ENCODE data around the gene SPINT1.
"Not testable (repeated sequence)": the region's sequence is repeated elsewhere in the genome, so short reads cannot be mapped to it uniquely, and the experiment has no call there.

Gene SPINT1

GRCh38 chr15:40859206-40859851, 15.5 kb downstream of the SPINT1 start:
- DNase-seq (ENCODE audit: low read depth in 1 of 2, low spot score in 1 of 2), result peak; percentile 68 to 82

- not testable (repeated sequence) for DNase-seq (ENCODE audit: low read depth in 1 of 2, low spot score in 1 of 2)
Measured at GRCh38 chr15:40861147-40861546, 17.3 kb downstream of the SPINT1 start.

- DNase-seq (ENCODE audit: low read depth in 1 of 2, low spot score in 1 of 2), result no peak
Measured at GRCh38 chr15:40863660-40864270, 19.9 kb downstream of the SPINT1 start.

GRCh38 chr15:40867199-40867598, 23.4 kb downstream of the SPINT1 start:
- no peak for DNase-seq (ENCODE audit: low read depth in 1 of 2, low spot score in 1 of 2)

GRCh38 chr15:40869686-40870085, 25.8 kb downstream of the SPINT1 start:
- no peak for DNase-seq (ENCODE audit: low read depth in 1 of 2, low spot score in 1 of 2)

- no peak for DNase-seq (ENCODE audit: low read depth in 1 of 2, low spot score in 1 of 2)
Measured at GRCh38 chr15:40870716-40871115, 26.9 kb downstream of the SPINT1 start.

- DNase-seq (ENCODE audit: low read depth in 1 of 2, low spot score in 1 of 2), result no peak
Measured at GRCh38 chr15:40871749-40872617, 28.1 kb downstream of the SPINT1 start.

GRCh38 chr15:40872791-40873693, 29.2 kb downstream of the SPINT1 start:
- no peak for DNase-seq (ENCODE audit: low read depth in 1 of 2, low spot score in 1 of 2)

- peak in 1 of 2 donors; percentile 33 for DNase-seq (ENCODE audit: low read depth in 1 of 2, low spot score in 1 of 2)
Measured at GRCh38 chr15:40873694-40874561, 30.1 kb downstream of the SPINT1 start, which contains the start of gene RHOV. RHOV (minus strand) TSS chr15:40874234; CDS start chr15:40874139, 95 bp downstream.

GRCh38 chr15:40875991-40876730, 32.3 kb downstream of the SPINT1 start:
- DNase-seq (ENCODE audit: low read depth in 1 of 2, low spot score in 1 of 2), result no peak

- DNase-seq (ENCODE audit: low read depth in 1 of 2, low spot score in 1 of 2), result no peak
Measured at GRCh38 chr15:40877694-40878093, 33.8 kb downstream of the SPINT1 start.

GRCh38 chr15:40878785-40879184, 34.9 kb downstream of the SPINT1 start:
- DNase-seq (ENCODE audit: low read depth in 1 of 2, low spot score in 1 of 2), result peak in 1 of 2 donors; percentile 41

GRCh38 chr15:40879609-40880008, 35.8 kb downstream of the SPINT1 start:
- no peak for DNase-seq (ENCODE audit: low read depth in 1 of 2, low spot score in 1 of 2)

GRCh38 chr15:40881351-40881750, 37.5 kb downstream of the SPINT1 start:
- no peak for DNase-seq (ENCODE audit: low read depth in 1 of 2, low spot score in 1 of 2)

- DNase-seq (ENCODE audit: low read depth in 1 of 2, low spot score in 1 of 2), result no peak
Measured at GRCh38 chr15:40886586-40886985, 42.7 kb downstream of the SPINT1 start.

GRCh38 chr15:40889112-40889511, 45.3 kb downstream of the SPINT1 start:
- DNase-seq (ENCODE audit: low read depth in 1 of 2, low spot score in 1 of 2), result no peak

- no peak for DNase-seq (ENCODE audit: low read depth in 1 of 2, low spot score in 1 of 2)
Measured at GRCh38 chr15:40891138-40891537, 47.3 kb downstream of the SPINT1 start.

- DNase-seq (ENCODE audit: low read depth in 1 of 2, low spot score in 1 of 2), result no peak
Measured at GRCh38 chr15:40891810-40892446, 48.1 kb downstream of the SPINT1 start.
